ENCODE measurements around the gene YWHAH. TPM values are rescaled to one million over a fixed set of nuclear protein-coding genes. Genes with fewer than 3 reads are reported as not detected.
A peak's percentile ranks its signal among the peaks of the same experiment; 100 is the strongest.

YWHAH gene
- total RNA-seq, 2 donors from 2014 or later = 68.1 to 119 TPM

DNA sequence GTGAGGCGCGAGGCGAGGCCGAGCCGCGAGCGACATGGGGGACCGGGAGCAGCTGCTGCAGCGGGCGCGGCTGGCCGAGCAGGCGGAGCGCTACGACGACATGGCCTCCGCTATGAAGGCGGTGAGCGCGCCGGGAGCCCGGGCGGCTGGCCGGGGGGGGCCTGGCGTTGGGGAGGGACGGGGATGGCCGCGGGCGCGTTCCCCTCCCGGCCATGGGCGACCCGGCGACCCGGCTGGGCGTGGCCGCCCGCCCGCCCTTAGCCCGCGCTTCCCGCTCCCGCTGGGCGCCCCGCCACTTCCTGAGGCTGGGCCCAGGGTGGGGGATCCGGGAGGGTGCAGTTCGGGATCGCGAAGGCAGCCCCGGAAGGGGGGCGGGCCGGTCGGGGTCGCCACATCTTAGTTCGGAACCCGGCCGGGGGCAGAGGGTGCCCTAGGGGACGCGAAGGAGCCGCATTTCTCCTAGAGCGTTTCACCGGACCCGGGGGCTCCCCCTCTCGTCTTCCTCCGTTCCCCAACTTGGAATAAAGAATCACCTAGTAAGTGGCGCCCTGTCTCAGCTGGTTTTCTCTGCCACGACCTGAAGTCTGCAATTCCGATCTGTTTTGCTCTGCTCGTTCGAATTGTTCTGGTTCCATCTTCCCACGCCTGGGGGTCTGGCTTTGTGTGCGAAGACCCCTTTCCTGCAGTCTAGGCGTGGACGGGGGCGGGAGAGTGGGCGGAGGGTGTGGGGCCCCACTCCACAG lies 536 bp downstream of the YWHAH start:
- intact Hi-C loops (cut with DNase I) = no loop called here

DNA sequence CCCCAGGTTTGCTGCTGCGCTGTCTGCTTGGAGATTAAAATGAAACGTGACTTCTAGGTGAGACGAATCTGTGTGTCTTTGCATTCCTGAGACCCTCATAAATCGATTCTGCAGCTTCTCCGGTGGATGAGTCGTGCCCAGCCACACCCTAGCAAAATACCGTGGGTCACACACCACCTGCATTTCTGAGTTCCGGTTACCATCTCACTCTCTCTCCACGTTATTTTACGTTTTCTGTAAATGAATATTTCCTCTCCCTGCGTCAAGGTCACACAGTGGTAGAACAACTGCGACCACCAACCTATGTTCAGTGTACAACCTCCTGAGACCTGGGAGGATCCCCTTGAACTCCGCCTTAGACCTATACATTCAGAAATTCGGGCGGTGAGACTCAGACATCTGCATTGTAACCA lies 1.1 kb downstream of the YWHAH start:
- DNase-seq = no peak
- ATAC-seq = no peak

More for the DNA sequence above, 536 bp downstream of the YWHAH start:
- DNase-seq (peak; percentile 73), ATAC-seq (peak; percentile 49)

DNA sequence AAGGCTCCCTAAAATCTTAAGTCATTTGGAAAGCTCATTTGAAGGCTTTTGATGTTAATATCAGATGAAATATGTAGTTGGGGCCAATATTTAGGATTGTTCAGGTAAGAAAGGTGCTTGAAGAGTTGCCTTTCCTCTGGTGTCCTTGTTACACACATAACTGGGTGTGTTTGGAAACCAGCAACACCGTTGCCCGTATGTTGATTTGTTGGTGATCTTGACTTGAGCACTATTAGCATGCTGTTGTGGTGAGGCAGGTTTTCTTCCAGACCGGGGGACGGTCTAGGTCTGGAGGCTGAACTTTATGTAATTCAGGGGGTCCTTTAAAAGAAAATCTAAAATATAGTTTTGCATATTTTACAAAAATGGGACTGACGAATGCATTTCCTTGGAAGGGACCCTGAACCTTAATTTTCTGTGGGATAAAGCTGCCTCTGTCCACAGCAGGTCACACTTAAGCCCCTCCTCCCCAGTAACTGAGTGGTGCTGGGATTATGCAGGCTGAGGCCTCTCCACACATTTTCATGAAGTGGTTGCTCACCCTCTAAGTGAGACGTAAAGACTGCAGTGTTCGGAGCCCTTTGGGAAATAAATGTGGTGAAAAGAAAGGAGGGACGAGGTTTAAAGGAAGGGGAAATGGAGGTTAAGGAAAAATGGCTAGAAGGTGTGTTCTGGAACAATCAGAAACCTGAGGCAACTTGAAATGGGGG lies 1.8 kb downstream of the YWHAH start:
- DNase-seq (no peak), ATAC-seq (no peak)
- intact Hi-C loops (cut with DNase I) = no loop called here

More for the DNA sequence above, 1.1 kb downstream of the YWHAH start:
- intact Hi-C loops (cut with DNase I) = no loop called here

DNA sequence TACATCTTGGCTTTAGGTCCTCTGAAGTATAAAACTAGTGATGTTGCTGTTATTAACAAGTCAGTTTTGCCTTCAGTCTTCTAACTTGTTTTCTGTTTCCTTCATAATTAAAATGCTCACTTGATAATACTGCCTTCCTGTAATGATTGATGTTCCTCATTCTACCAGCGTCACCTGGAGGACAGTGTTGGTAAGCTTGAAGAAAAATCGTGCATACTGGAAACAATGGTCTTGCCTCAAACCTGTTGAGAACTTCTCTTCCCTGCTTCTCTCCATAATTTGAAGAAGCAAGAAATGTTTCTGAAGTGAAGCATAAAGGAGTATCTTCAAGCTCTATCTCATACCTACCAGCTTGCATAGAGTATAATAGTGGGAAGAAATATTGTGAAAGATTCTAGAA lies 3.0 kb downstream of the YWHAH start:
- intact Hi-C loops (cut with DNase I) = no loop called here
- DNase-seq = no peak
- no peak for ATAC-seq

DNA sequence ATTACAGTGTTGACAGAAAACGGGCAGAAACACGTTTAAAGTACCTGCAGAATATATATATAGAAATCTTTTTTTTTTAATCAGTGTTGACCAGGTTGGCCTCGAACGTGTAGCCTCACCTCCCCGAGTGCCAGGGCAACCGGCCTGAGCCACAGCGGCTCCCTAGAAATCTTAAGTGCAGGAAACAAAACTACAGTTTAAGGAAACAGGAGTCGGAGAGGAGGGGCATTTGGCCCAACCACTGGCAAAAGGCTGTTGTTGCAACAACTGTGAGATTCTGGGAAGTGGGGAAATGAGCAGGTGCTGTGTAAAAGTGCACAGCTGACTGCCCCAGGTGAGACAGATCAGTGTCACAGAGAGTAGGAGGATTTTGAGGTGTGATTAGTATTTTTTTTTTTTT lies 3.7 kb downstream of the YWHAH start:
- no peak for DNase-seq
- intact Hi-C loops (cut with DNase I) = no loop called here
- ATAC-seq = no peak

DNA sequence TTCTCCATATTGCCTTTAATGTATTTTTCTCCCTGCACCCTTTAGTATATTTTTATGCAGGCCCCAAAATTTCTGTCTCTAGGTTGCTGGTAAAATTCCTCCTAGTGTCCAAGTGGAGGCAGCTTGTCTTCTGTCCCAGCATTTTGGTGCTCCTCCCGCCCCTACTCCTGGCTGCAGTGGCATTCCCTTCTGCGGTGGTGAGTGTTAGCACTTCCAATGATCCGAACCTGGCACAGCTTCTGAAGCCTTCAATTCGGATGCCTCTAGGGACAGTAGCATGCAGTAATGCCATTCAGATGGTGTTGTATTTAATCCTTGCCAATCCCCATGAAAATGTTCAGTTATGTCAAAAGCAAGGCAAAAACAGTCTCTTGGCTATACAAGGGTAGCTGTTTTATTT lies 5.9 kb downstream of the YWHAH start:
- intact Hi-C loops (cut with DNase I) = loop anchor here in 1 of 2 donors (10.0 kb wide), 1 partner anchor 285 kb away; the partner anchor contains the start of gene PISD
- ATAC-seq (peak in 1 of 2 donors; percentile 66), DNase-seq (no peak)

DNA sequence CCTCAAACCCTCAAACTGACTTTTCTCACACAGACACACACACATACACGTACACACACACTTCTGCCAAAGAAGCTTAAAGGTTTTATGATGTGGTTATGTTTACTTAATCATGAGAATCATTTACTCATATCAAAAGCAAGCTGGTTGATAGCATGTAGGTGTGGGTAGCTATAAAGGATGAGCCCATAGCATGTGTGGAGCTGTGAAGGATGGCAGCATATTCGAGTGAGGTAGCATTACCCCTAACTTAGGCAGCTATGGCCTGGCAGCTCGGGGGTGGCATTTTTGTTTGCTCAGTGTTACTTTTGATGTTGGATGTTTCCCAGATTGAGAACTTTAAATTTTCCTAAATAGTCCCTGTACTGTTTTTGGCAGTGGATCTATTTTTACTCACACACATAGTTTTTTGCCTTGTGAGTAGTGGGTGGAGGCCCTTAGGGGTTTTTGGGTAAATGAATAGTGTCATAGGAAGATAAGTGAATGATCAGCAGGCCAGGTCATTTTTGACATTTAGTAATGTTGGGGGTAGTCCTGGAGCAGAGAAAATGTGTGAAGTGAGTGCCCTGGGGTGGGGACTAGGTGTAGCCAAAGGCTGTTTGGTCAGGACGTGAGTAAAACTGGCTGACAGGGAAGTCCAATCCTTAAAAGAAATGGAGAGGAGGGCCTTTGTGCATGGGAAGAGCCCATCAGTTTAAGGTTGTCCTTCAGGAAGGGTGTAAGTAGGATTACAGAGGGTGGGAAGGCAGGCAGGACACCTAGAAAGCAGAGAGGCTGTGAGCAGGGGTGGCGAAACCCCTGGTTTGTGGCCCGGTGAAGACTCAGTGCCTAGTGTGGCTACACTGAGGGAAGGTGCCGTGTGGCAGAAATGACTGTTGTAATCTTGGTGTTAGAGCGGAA lies 7.1 kb downstream of the YWHAH start:
- ATAC-seq (peak in 1 of 2 donors; percentile 5), DNase-seq (no peak)
- intact Hi-C loops (cut with DNase I) = loop anchor here in 1 of 2 donors (10.0 kb wide), 1 partner anchor 287 kb away; the partner anchor contains the start of gene PISD

DNA sequence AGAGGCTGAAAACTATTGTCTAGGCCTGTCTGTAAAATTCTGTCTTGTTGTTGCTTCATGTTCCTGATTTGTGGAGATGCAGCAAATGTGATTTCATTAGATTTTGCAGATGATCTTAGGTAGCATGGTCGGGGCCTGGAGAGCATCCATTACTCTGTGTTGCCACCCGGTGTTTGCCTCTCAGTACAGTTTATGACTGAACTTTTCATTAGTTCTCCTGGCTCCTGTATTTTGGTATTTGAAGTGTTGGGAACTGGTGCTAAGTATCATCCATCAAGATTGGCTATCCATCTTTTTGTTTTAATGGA lies 7.7 kb downstream of the YWHAH start:
- DNase-seq (no peak), ATAC-seq (peak in 1 of 2 donors; percentile 5)
- intact Hi-C loops (cut with DNase I) = loop anchor here in 1 of 2 donors (10.0 kb wide), 1 partner anchor 287 kb away; the partner anchor contains the start of gene PISD

DNA sequence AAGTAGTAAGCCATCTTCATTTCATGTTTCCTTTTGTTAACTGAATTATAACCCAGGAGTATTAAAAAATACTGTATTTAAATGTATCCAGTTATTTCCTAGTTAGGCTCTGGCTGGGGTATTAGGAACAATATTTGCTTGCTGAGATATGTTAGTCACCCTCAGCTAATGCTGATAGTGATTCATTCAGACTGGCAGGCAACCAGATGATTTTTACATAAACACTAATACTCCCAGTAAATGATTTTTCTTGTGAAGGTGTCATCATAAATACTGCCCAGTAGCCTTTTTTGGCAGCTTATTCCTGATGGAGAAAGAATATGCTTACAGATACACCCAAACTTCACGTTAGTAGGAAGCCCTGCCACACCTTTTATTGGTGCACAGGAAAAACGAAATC lies 8.1 kb downstream of the YWHAH start:
- ATAC-seq (peak; percentile 14 to 84), DNase-seq (no peak)
- intact Hi-C loops (cut with DNase I) = loop anchor here in 1 of 2 donors (10.0 kb wide), 1 partner anchor 288 kb away; the partner anchor contains the start of gene PISD

DNA sequence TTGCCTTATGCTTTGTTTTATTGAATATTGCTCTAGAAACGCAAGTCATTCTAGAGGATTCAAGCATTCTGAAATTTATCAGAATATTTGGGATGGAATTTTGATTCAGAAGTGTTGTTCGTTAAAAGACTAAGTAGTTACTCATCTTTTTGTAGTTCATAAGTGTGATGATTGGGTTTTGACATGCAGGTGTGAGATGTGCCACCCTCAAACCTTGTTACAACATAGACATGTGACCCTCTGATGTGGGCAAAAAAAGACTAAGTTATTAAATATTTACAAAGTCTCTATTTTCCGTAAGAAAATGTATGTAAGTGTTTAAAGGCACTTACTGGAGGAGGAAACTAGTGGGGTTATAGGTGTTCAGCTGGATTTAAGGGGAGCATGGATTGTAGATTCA lies 8.9 kb downstream of the YWHAH start:
- DNase-seq (no peak), ATAC-seq (no peak)
- intact Hi-C loops (cut with DNase I) = loop anchor here in 1 of 2 donors (10.0 kb wide), 1 partner anchor 288 kb away; the partner anchor contains the start of gene PISD

DNA sequence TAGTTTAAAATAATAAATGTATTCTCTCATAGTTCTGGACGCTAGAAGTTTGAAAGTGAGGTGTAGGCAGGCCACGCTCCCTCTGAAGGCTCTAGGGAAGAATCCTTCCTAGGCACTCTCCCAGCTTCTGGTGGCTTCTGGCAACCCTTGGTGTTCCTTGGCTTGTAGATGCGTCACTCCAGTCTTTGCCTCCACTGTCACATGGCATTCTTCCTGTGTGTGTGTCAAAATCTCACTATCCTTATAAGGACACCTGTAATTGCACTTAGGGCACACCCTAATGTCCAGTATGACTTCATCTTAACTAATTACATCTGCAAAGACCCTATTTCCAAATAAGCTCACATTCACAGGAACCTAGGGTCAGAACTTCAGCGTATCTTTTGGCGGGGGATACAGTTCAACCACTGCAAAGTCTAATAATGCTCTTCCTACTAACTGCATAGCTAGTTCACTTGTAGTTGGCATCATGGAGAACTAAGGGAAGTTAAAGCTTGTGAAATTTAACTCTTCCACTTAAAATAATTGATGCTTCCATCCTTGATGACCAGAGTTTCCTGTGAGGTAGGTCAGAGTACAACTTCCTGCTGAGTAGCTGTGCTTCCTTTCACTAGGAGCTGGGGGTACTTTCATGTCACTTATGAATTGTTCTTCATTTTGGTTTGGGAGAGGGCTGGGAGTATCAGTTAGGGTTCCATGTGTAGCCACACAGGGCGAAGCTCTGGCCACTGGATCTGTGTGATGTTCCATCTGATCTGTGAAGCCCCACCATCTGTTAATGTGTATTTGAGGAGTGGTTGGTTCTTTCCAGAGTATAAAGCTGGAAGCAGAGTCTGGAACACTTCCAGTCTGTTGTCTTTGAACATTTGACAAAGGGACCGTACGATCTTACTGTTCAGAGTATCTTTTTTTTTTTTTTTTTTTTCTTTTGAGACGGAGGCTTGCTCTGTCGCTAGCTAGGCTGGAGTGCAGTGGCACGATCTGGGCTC lies 10.5 kb downstream of the YWHAH start:
- intact Hi-C loops (cut with DNase I) = loop anchor here in 1 of 2 donors (10.0 kb wide), 1 partner anchor 290 kb away; the partner anchor contains the start of gene PISD
- ATAC-seq (peak; percentile 25 to 48), DNase-seq (peak; percentile 40)

DNA sequence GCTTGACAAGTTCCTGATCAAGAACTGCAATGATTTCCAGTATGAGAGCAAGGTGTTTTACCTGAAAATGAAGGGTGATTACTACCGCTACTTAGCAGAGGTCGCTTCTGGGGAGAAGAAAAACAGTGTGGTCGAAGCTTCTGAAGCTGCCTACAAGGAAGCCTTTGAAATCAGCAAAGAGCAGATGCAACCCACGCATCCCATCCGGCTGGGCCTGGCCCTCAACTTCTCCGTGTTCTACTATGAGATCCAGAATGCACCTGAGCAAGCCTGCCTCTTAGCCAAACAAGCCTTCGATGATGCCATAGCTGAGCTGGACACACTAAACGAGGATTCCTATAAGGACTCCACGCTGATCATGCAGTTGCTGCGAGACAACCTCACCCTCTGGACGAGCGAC lies 12.0 kb downstream of the YWHAH start:
- ATAC-seq (no peak), DNase-seq (no peak)
- intact Hi-C loops (cut with DNase I) = loop anchor here in 1 of 2 donors (10.0 kb wide), 1 partner anchor 292 kb away; the partner anchor contains the start of gene PISD

DNA sequence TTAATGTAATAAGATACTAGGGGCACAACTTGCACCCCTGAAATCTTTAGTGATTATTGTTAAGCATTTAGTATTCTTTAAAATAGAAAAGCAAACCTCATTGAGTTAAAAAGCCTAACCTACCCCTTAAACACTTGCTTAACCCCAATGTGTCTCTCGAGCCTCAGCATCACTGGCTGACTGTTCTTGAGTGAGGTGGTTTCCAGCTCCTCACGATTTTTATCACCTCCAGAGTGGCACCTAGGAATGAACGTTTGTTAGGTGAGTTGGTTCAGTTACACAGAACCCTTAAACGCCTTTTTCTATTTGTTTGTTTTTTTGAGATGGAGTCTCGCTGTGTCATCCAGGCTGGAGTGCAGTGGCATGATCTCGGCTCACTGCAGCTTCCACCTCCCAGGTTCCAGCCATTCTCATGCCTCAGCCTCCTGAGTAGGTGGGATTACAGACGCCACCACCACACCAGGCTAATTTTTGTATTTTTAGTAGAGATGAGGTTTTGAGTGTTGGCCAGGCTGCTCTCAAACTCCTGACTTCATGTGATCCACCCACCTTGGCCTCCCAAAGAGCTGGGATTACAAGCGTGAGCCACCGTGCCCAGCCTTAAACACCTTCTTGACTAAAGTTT lies 13.7 kb downstream of the YWHAH start:
- no peak for DNase-seq
- no peak for ATAC-seq
- intact Hi-C loops (cut with DNase I) = loop anchor here in 1 of 2 donors (10.0 kb wide), 1 partner anchor 293 kb away; the partner anchor contains the start of gene PISD

DNA sequence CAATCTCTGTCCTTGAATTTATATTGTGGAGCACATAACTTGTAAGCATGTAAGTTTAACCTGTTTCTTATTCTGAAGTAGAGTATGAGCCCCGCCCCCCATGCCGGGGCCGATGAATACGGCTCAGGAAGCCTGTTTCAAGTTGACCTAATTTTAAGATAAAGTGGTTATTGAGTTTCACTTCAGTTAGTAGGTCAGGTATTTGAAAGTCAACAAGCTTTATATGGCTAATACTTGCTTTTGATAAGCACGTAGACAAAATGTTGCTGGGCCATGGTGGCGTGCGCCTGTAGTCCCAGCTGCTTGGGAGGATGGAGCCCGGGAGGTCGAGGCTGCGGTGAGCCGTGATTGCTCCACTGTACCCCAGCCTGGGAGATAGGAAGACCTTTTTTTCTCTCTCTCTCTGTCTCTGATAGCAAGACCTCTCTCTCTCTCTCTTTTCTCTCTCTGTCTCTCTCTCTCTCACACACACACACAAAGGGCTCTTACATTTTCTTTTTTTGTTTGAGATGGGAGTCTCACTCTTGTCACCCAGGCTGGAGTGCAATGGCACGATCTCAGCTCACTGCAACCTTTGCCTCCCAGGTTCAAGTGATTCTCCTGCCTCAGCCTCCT lies 14.4 kb downstream of the YWHAH start:
- intact Hi-C loops (cut with DNase I) = loop anchor here in 1 of 2 donors (10.0 kb wide), 1 partner anchor 294 kb away; the partner anchor contains the start of gene PISD
- ATAC-seq = no peak
- no peak for DNase-seq

DNA sequence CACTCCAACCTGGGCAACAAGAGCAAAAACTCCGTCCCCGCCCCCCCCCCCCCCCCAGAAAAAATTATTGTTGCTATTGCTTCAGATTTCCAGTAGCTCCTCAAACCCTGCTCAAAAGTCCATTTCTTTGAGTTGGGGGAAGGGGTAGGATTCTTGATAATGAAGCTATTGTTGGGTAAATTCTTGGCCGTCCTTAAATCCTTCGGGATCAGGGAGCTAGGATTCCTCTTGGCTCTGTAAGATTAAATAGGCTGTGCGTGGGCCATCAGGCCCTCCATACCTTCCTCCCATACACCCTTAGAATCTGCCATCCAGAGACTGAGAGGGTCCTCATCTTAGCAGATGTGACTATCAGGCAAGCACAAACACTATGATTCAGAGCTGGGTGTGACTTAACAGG lies 16.4 kb downstream of the YWHAH start:
- DNase-seq (no peak), ATAC-seq (no peak)
- intact Hi-C loops (cut with DNase I) = no loop called here

DNA sequence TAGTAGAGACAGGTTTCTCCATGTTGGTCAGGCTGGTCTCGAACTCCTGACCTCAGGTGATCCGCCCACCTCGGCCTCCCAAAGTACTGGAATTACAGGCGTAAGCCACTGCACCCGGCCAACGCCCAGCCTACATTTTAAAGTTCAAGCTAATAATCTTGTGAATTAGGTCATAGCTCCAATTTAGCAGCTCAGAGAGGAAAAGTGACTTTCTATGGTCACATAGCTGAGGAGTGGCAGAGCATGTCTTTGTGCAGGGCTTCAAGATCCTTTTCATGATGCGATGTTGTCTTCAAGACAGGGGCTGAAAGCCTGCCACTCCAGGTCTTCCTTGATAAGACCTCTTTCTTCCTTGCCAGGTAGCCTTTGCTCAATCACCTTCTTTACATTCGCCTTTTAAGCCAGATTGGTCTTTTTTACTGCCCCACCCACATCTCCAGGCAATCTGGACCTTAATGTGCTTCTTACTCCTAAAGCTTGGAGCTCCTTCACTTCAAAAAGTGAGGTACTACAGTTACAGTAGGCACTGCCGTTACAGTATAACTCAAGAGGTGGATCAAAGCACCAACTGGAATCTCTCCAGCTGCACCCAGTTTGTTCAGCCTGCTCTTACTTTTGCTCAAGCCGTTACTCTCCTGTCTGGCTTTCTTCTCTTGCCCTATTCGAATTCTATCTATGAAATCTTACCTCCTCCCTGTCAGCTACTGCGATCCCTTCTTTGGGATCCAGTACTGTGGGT lies 18.2 kb downstream of the YWHAH start:
- no peak for ATAC-seq
- no peak for DNase-seq
- intact Hi-C loops (cut with DNase I) = no loop called here
